Fibroblast of lung (primary cell): ENCODE data around the gene NTN1. TPM values are rescaled to one million over a fixed set of nuclear protein-coding genes. Genes with fewer than 3 reads are reported as not detected.

Source experiments
- DNase-seq, 2 donors: peaks; one replicate each; pipeline versions ENCODE4 v3.0.0 to v3.0.0-alpha.2; 2010; ENCODE audit warnings: low read depth in 2 of 2
- H2AFZ ChIP-seq: 2 replicates; pipeline ENCODE4 v1.5.1; 2012; ENCODE audit warnings: low read length, control low read depth, inconsistent platforms
- H3K27ac ChIP-seq: 2 replicates; pipeline ENCODE4 v1.5.1; 2011; ENCODE audit warnings: low read length, control low read depth; ENCODE audit not compliant: insufficient read depth
- H3K27me3 ChIP-seq: 2 replicates; pipeline ENCODE4 v1.5.1; 2011; ENCODE audit warnings: mild to moderate bottlenecking, low read length; ENCODE audit not compliant: control insufficient read depth, insufficient read depth
- H3K36me3 ChIP-seq: 2 replicates; pipeline ENCODE4 v1.5.1; 2011; ENCODE audit warnings: low read length; ENCODE audit not compliant: control insufficient read depth, insufficient read depth
- H3K4me1 ChIP-seq: 2 replicates; pipeline ENCODE4 v1.5.1; 2011; ENCODE audit warnings: low read length; ENCODE audit not compliant: control insufficient read depth, insufficient read depth; ENCODE audit errors: extremely low read depth
- H3K4me2 ChIP-seq: 2 replicates; pipeline ENCODE4 v1.5.1; 2011; ENCODE audit warnings: low read length, control low read depth; ENCODE audit not compliant: insufficient read depth; ENCODE audit errors: extremely low read depth
- H3K4me3 ChIP-seq, 4 experiments: fragments of 200-600 bp in 1 of 4; sonication (generic) in 1 of 4; replicated peaks in 1 of 4; 2 replicates each; pipeline ENCODE4 v1.5.1; 2011 to 2016; ENCODE audit warnings: low read length in 4 of 4, low read depth in 3 of 4, mild to moderate bottlenecking in 3 of 4, control low read depth in 2 of 4, inconsistent platforms in 1 of 4, mixed read lengths in 1 of 4; ENCODE audit not compliant: insufficient read depth in 1 of 4; ENCODE audit errors: control extremely low read depth in 1 of 4
- H3K79me2 ChIP-seq: 2 replicates; pipeline ENCODE4 v1.5.1; 2012; ENCODE audit warnings: mild to moderate bottlenecking, low read length, inconsistent platforms; ENCODE audit not compliant: control insufficient read depth, insufficient read depth
- H3K9ac ChIP-seq: 2 replicates; pipeline ENCODE4 v1.5.1; 2011; ENCODE audit warnings: mild to moderate bottlenecking, low read length, control low read depth; ENCODE audit not compliant: insufficient read depth
- H3K9me3 ChIP-seq: 2 replicates; pipeline ENCODE4 v1.5.1; 2012; ENCODE audit warnings: low read depth, low read length; ENCODE audit not compliant: control insufficient read depth, insufficient read depth
- H4K20me1 ChIP-seq: 2 replicates; pipeline ENCODE4 v1.5.1; 2011; ENCODE audit warnings: low read length; ENCODE audit not compliant: control insufficient read depth, insufficient read depth; ENCODE audit errors: extremely low read depth
- CTCF ChIP-seq, 2 donors: IDR thresholded peaks in 1 of 2; conservative IDR thresholded peaks in 1 of 2; 1 replicate in 1 of 2; 2 replicates in 1 of 2; pipeline ENCODE4 v1.5.1; 2011 to 2012; ENCODE audit warnings: low read length in 2 of 2, control low read depth in 1 of 2, inconsistent platforms in 1 of 2, low read depth in 1 of 2, mild to moderate bottlenecking in 1 of 2
- EZH2 ChIP-seq: IDR thresholded peaks from 2 replicates; pipeline ENCODE4 v1.5.1; 2012; ENCODE audit warnings: low read length, control low read depth, mild to moderate bottlenecking; ENCODE audit errors: missing control alignments
- polyA plus RNA-seq, 2 donors: library from polyadenylated mRNA; depleted of rRNA in 1 of 2; stranded (reverse) in 1 of 2; unstranded in 1 of 2; fragments of >200 nt; gene quantifications; 2 replicates each; pipeline ENCODE4 v1.2.1, GENCODE V29; 2011 to 2012; ENCODE audit warnings: missing spikeins in 1 of 2
- total RNA-seq: library from RNA; depleted of rRNA; stranded (reverse); fragments of >200 nt; gene quantifications from 2 replicates; pipeline ENCODE4 v1.2.1, GENCODE V29; 2014

The NTN1 gene
- total and polyA plus RNA-seq, 2 donors (not counting 1 experiment from before 2014, with no cell fraction given) = 0.17 to 3.1 TPM

GRCh38 chr17:9002606-9003354, 18.5 kb upstream of the NTN1 start:
- H3K36me3 ChIP-seq = no peaks in the 10 kb centered on the region
- H3K9me3 ChIP-seq = no peaks in the 10 kb centered on the region
- H2AFZ ChIP-seq = no peak overlapping the region
- H4K20me1 ChIP-seq = no peaks in the 10 kb centered on the region
- H3K79me2 ChIP-seq = no peaks in the 10 kb centered on the region
- peaks cover 16% of the 10 kb centered on the region for H3K27me3 ChIP-seq
- peak; percentile 72 for TF ChIP-seq EZH2
- TF ChIP-seq CTCF (conservative IDR thresholded peaks at IDR 0.05 in 1 of 2, IDR thresholded peaks at IDR 0.05 in 1 of 2; ENCODE audit: low read depth in 1 of 2, low read length in 2 of 2) = peak in 1 of 2 donors; percentile 10
- H3K4me3 ChIP-seq = peak overlapping the region in 1 of 4 experiments; percentile 17
- no peak overlapping the region for H3K27ac ChIP-seq
- H3K4me2 ChIP-seq = no peak overlapping the region
- no peak overlapping the region for H3K9ac ChIP-seq
- DNase-seq = peak in 1 of 2 donors; percentile 30
- no peaks in the 10 kb centered on the region for H3K4me1 ChIP-seq

- Histone ChIP-seq H3K9ac (no peak overlapping the region), H3K36me3 (no peaks in the 10 kb centered on the region), H3K27ac (no peak overlapping the region), H3K9me3 (no peaks in the 10 kb centered on the region), H3K27me3 (peaks cover 16% of the 10 kb centered on the region), H2AFZ (no peak overlapping the region), H3K4me2 (no peak overlapping the region), H3K79me2 (no peaks in the 10 kb centered on the region), H3K4me3 (peak overlapping the region in 1 of 4 experiments; percentile 17), H4K20me1 (no peaks in the 10 kb centered on the region), H3K4me1 (no peaks in the 10 kb centered on the region)
- no peak for DNase-seq
- no peak for TF ChIP-seq EZH2
- no peak for TF ChIP-seq CTCF (conservative IDR thresholded peaks at IDR 0.05 in 1 of 2, IDR thresholded peaks at IDR 0.05 in 1 of 2; ENCODE audit: low read depth in 1 of 2, low read length in 2 of 2)
Observed at GRCh38 chr17:9003355-9004131, 17.8 kb upstream of the NTN1 start.
